Posterior cingulate gyrus (tissue), 11 donors: ENCODE data around the gene RPP38.

Source experiments
- DNase-seq, 10 donors: peaks; one replicate each; pipeline versions ENCODE4 v3.0.0 to v3.0.0-alpha.2; 2020 to 2021; ENCODE audit warnings: mixed read lengths in 3 of 10
- intact Hi-C: fragments of 100-400 bp; cut with DNase I; formaldehyde crosslinking; loops from one replicate; pipeline ENCODE4 v1.15.1; 2023

The RPP38 gene

GRCh38 chr10:15097011-15097812 lies at the start of gene RPP38:
Gene RPP38, plus strand, starts transcription at chr10:15097355. Its CDS starts 5,960 bp downstream, at chr10:15103315.
- intact Hi-C loops: loop anchor here (5.0 kb wide), 3 partner anchors 70 to 220 kb away; partner anchors contain the start of genes MEIG1, NMT2 and SUV39H2
- DNase-seq: peak; percentile 96 to 100 (median 99)

- intact Hi-C loops: no loop called here
- no peak for DNase-seq
Measured at GRCh38 chr10:15049533-15049932, 47.6 kb upstream of the RPP38 start.

- intact Hi-C loops: no loop called here
Measured at GRCh38 chr10:15052121-15052520, 45.0 kb upstream of the RPP38 start.

GRCh38 chr10:15053061-15053460 lies 44.1 kb upstream of the RPP38 start:
- no peak for DNase-seq
- intact Hi-C loops: no loop called here

More at GRCh38 chr10:15052121-15052520, 45.0 kb upstream of the RPP38 start:
- no peak for DNase-seq

- no peak for DNase-seq
- intact Hi-C loops: no loop called here
Measured at GRCh38 chr10:15058689-15059088, 38.5 kb upstream of the RPP38 start.

GRCh38 chr10:15059914-15060313 lies 37.2 kb upstream of the RPP38 start:
- intact Hi-C loops: no loop called here
- no peak for DNase-seq

GRCh38 chr10:15060638-15061037 lies 36.5 kb upstream of the RPP38 start:
- intact Hi-C loops: no loop called here
- DNase-seq: no peak

- DNase-seq: no peak
- intact Hi-C loops: no loop called here
Measured at GRCh38 chr10:15067154-15067553, 30.0 kb upstream of the RPP38 start.

GRCh38 chr10:15068802-15069201 lies 28.4 kb upstream of the RPP38 start:
- DNase-seq: no peak
- intact Hi-C loops: no loop called here

GRCh38 chr10:15069230-15069629 lies 27.9 kb upstream of the RPP38 start:
- intact Hi-C loops: no loop called here
- no peak for DNase-seq

GRCh38 chr10:15072358-15072757 lies 24.8 kb upstream of the RPP38 start:
- DNase-seq: no peak
- intact Hi-C loops: no loop called here

- intact Hi-C loops: no loop called here
- no peak for DNase-seq
Measured at GRCh38 chr10:15075421-15075820, 21.7 kb upstream of the RPP38 start.

GRCh38 chr10:15083674-15084501 lies 13.3 kb upstream of the RPP38 start:
- intact Hi-C loops: no loop called here
- DNase-seq: peak in 1 of 10 donors; percentile 46

GRCh38 chr10:15084502-15084922 lies 12.6 kb upstream of the RPP38 start:
- DNase-seq: peak in 5 of 10 donors; percentile 4 to 72 (median 25)

GRCh38 chr10:15088428-15089261 lies 8.5 kb upstream of the RPP38 start, which contains the start of gene ACBD7:
Gene ACBD7, minus strand, starts transcription at chr10:15088776. Its CDS starts 48 bp downstream, at chr10:15088728.
- peak; percentile 56 to 97 (median 82) for DNase-seq
- intact Hi-C loops: no loop called here

More at GRCh38 chr10:15084502-15084922, 12.6 kb upstream of the RPP38 start:
- intact Hi-C loops: no loop called here

GRCh38 chr10:15091418-15091817 lies 5.7 kb upstream of the RPP38 start:
- no peak for DNase-seq
- intact Hi-C loops: no loop called here

- intact Hi-C loops: no loop called here
- peak in 1 of 10 donors; percentile 52 for DNase-seq
Measured at GRCh38 chr10:15092855-15093408, 4.2 kb upstream of the RPP38 start.

- DNase-seq: no peak
- intact Hi-C loops: loop anchor here (5.0 kb wide), 3 partner anchors 71 to 219 kb away; partner anchors contain the start of genes MEIG1, NMT2 and SUV39H2
Measured at GRCh38 chr10:15096661-15097010, 519 bp upstream of the RPP38 start.

- no peak for DNase-seq
- intact Hi-C loops: loop anchor here (5.0 kb wide), 3 partner anchors 67 to 223 kb away; partner anchors contain the start of genes MEIG1, NMT2 and SUV39H2
Measured at GRCh38 chr10:15099886-15100285, 2.7 kb downstream of the RPP38 start.

- intact Hi-C loops: no loop called here
- DNase-seq: no peak
Measured at GRCh38 chr10:15103513-15103912, 6.4 kb downstream of the RPP38 start.
